Measurements from ENCODE around the gene IL11RA. TPM values are rescaled to one million over a fixed set of nuclear protein-coding genes. Genes with fewer than 3 reads are reported as not detected.

The IL11RA gene
- polyA plus RNA-seq, 3 donors from 2014 or later, result 2.9 to 14.0 (median 5.0) TPM

- peak; percentile 32 to 44 (median 39) for DNase-seq
- Mint-ChIP-seq H3K4me3 (peak overlapping the region in 3 of 5 donors; percentile 21 to 46 (median 34)), H3K27ac (peak overlapping the region in 2 of 6 donors; percentile 70), H3K4me1 (peaks cover 32 to 38% of the 10 kb centered on the region in 2 donors), H3K9me3 (peaks cover 0 to 2% (median 0%) of the 10 kb centered on the region in 6 donors), H3K27me3 (ENCODE audit: low read depth in 3 of 3) (peaks cover 27 to 46% (median 35%) of the 10 kb centered on the region in 3 donors), H3K36me3 (peaks cover 3 to 4% (median 4%) of the 10 kb centered on the region in 3 donors)
Measured at GRCh38 chr9:34623374-34624235, 28.4 kb upstream of the IL11RA start.

DNA sequence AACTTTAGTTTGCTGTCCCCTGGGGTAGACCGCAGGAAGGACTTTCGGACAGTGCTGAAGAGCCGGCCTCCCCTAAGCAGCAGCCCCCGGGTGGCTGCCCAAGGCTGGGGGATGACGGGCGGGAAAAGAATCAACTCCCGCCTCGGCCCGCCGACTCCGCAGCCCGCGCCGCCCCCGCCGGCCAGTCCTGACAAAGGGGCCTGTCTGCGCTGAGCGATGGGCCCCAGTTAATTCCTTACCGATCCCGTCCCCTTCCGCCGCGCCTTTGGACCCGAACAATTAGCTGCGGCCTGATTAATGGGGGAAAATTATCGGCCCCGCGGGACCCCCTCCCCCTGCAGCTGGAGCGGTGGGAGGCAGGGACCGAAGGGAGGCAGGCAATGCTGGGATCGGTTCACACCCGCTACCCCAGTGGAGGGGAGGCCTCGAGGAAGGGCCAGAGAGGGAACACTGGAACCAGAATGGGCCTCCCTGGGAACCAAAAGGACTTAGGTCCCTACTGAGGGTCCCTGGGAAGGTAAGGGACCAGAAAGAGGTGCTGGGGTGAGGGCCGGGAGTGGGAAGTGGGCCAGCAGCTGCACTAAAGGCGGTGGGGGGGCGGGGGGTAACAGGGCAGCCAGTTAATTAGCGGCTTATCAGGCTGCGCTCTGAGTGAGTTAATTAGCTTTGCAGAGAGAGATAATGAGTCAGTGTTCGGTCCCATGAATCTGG lies 27.4 kb upstream of the IL11RA start:
- Mint-ChIP-seq H3K27me3 (ENCODE audit: low read depth in 3 of 3) (peaks cover 34 to 52% (median 35%) of the 10 kb centered on the region in 3 donors), H3K4me3 (no peak overlapping the region), H3K9me3 (peaks cover 0 to 2% (median 0%) of the 10 kb centered on the region in 6 donors), H3K36me3 (peaks cover 4 to 5% (median 5%) of the 10 kb centered on the region in 3 donors), H3K4me1 (peaks cover 31 to 35% of the 10 kb centered on the region in 2 donors), H3K27ac (no peak overlapping the region)
- no peak for DNase-seq

DNA sequence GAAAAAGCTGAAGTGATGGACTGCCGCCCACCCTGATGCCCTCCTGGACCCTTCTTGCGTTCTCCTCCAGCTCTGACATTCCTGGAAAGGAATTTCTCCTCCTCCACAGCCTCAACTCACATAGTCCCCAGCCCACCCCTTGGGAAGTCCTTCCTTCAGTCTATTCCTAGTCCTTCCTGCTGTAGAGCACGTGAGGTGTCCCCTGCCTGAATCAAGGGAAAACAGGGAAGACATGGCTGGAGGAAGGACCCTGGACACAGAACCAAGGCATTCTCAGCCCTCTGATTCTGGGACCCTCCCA lies 26.8 kb upstream of the IL11RA start:
- peaks cover 4 to 5% (median 5%) of the 10 kb centered on the region in 3 donors for H3K36me3 Mint-ChIP-seq
- DNase-seq, result no peak
- peaks cover 35 to 56% (median 36%) of the 10 kb centered on the region in 3 donors for H3K27me3 Mint-ChIP-seq (ENCODE audit: low read depth in 3 of 3)
- no peak overlapping the region for H3K4me3 Mint-ChIP-seq
- H3K27ac Mint-ChIP-seq, result no peak overlapping the region
- peaks cover 0 to 2% (median 0%) of the 10 kb centered on the region in 6 donors for H3K9me3 Mint-ChIP-seq
- peaks cover 26 to 30% of the 10 kb centered on the region in 2 donors for H3K4me1 Mint-ChIP-seq

DNA sequence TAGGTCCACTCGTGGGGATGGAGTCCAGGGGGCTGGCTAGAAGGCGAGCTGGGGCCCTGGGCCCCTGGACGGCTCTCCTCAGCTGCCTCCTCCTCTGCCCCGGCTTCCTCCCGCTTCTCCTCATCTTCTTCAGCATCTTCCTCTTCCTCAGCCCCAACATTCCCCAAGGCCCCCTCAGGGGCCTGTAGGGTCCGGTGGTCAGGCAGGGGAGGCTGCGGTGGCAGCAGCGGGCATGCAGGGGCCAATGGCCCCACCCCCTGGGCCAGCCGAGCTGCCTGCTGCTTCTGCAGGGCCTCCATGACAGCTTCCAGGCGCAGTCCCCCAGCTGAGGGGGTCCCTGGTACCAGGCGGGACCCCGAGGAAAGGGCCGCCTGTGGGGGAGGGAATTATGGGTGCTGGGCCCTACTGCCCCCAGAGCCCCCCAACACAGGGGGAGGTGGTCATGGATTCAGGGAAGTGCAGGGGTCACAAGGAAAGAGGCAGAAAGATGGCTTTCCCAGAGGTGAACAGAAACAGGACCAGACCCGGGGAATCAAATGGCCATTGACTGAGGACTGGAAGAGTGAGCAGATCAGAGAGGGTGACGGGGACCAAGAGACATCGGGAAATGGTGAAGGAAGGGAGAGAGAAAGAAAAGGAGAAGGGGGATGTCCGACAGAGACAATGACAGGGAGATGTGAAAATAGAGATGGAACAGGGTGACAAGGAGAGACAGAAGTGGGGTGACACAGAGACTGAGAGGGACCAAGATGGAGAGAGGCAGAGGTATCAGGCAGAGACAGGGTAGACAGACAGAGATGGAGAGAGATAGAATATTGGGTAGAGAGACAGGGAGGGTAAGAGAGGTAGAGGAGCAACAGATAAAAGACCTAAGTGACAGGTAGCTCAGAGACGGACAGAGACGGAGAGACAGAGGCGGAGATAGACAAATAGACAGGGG lies 24.0 kb upstream of the IL11RA start:
- H3K27ac Mint-ChIP-seq, result peak overlapping the region in 2 of 6 donors; percentile 10 to 58
- H3K9me3 Mint-ChIP-seq, result peaks cover 0 to 2% (median 0%) of the 10 kb centered on the region in 6 donors
- H3K27me3 Mint-ChIP-seq (ENCODE audit: low read depth in 3 of 3), result peaks cover 30 to 46% (median 37%) of the 10 kb centered on the region in 3 donors
- peak overlapping the region; percentile 79 to 92 (median 87) for H3K4me3 Mint-ChIP-seq
- peaks cover 4 to 5% (median 5%) of the 10 kb centered on the region in 3 donors for H3K36me3 Mint-ChIP-seq
- peaks cover 16 to 17% of the 10 kb centered on the region in 2 donors for H3K4me1 Mint-ChIP-seq
- no peak for DNase-seq

DNA sequence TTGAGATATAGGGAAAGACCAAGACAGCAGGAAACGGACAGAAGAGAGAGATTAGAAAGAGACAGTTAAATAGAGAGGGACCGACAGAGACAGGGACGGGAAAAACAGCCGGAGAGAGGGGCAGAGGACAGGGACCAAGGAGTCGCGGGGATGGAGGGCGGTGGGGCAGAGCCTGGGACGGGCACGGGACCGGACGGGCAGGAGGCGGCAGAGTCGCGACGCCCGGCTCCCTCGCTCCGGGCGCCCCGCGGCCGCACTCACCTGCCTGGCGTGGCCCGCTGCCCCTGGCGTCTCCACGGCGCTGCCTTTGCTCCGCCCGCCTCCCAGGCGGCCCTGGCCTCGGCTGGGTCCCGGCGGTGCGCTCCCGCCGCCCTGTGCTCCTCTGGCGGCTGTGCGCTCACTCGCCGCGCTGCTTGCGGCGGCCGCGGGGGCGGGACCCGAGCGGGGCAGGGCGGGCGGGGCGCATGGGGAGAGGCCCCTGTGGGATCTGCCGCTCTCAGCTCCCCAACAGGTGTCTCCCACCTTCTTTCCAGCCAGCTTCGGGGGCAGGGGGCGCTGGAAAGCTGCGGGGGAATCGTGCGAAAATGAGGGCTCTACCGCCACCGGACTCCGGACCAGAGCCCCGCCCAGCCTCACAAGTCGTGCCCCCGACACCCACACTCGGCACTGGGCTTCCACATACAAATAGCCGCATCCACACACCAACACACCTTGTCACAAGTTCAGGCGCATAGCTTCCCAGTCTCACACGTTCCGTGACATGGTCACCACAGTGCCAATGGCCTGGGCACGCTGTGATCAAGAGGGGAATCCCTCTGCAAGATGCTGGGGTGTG lies 23.1 kb upstream of the IL11RA start, which contains the start of gene ARID3C:
Gene ARID3C, minus strand, starts transcription at position 411 of the 835 bp plus-strand sequence. CDS start 1,052 bp downstream, outside the sequence.
- Mint-ChIP-seq H3K4me3 (peak within 1 kb of the TSS; percentile 82 to 92 (median 88)), H3K9me3 (no peaks in the 10 kb centered on the region), H3K27me3 (ENCODE audit: low read depth in 3 of 3) (peaks cover 26 to 40% (median 34%) of the 10 kb centered on the region in 3 donors), H3K27ac (peak within 1 kb of the TSS in 2 of 6 donors; percentile 35 to 58), H3K36me3 (peaks cover 4 to 6% (median 5%) of the 10 kb centered on the region in 3 donors), H3K4me1 (peaks cover 14 to 19% of the 10 kb centered on the region in 2 donors)
- DNase-seq, result peak; percentile 20 to 39 (median 37)

- peak overlapping the region in 1 of 6 donors; percentile 35 for H3K27ac Mint-ChIP-seq
- peaks cover 18 to 24% of the 10 kb centered on the region in 2 donors for H3K4me1 Mint-ChIP-seq
- H3K9me3 Mint-ChIP-seq, result no peaks in the 10 kb centered on the region
- peaks cover 24 to 36% (median 32%) of the 10 kb centered on the region in 3 donors for H3K27me3 Mint-ChIP-seq (ENCODE audit: low read depth in 3 of 3)
- no peak for DNase-seq
- peak overlapping the region; percentile 73 to 88 (median 83) for H3K4me3 Mint-ChIP-seq
- peaks cover 4 to 8% (median 5%) of the 10 kb centered on the region in 3 donors for H3K36me3 Mint-ChIP-seq
Measured at GRCh38 chr9:34629491-34629808, 22.5 kb upstream of the IL11RA start.

- no peak for DNase-seq
- Mint-ChIP-seq H3K27ac (peak overlapping the region in 1 of 6 donors; percentile 20), H3K4me1 (peaks cover 20 to 28% of the 10 kb centered on the region in 2 donors), H3K27me3 (ENCODE audit: low read depth in 3 of 3) (peaks cover 19 to 30% (median 28%) of the 10 kb centered on the region in 3 donors), H3K4me3 (peak overlapping the region in 4 of 5 donors; percentile 21 to 61 (median 37)), H3K36me3 (peaks cover 4 to 8% (median 5%) of the 10 kb centered on the region in 3 donors), H3K9me3 (no peaks in the 10 kb centered on the region)
Measured at GRCh38 chr9:34630402-34631154, 21.4 kb upstream of the IL11RA start.

- DNase-seq, result no peak
- H3K27ac Mint-ChIP-seq, result no peak overlapping the region
- H3K4me1 Mint-ChIP-seq, result peaks cover 35 to 48% of the 10 kb centered on the region in 2 donors
- peaks cover 4 to 8% (median 5%) of the 10 kb centered on the region in 3 donors for H3K36me3 Mint-ChIP-seq
- H3K4me3 Mint-ChIP-seq, result no peak overlapping the region
- peaks cover 6 to 29% (median 20%) of the 10 kb centered on the region in 3 donors for H3K27me3 Mint-ChIP-seq (ENCODE audit: low read depth in 3 of 3)
- H3K9me3 Mint-ChIP-seq, result no peaks in the 10 kb centered on the region
Measured at GRCh38 chr9:34633166-34633565, 18.8 kb upstream of the IL11RA start.

- DNase-seq, result peak; percentile 73 to 77 (median 73)
- peak overlapping the region in 3 of 5 donors; percentile 6 to 40 (median 29) for H3K4me3 Mint-ChIP-seq
- peaks cover 37 to 49% of the 10 kb centered on the region in 2 donors for H3K4me1 Mint-ChIP-seq
- H3K27ac Mint-ChIP-seq, result peak overlapping the region in 3 of 6 donors; percentile 17 to 37 (median 34)
- H3K36me3 Mint-ChIP-seq, result peaks cover 0 to 3% (median 0%) of the 10 kb centered on the region in 3 donors
- H3K9me3 Mint-ChIP-seq, result no peaks in the 10 kb centered on the region
- H3K27me3 Mint-ChIP-seq (ENCODE audit: low read depth in 3 of 3), result peaks cover 1 to 26% (median 14%) of the 10 kb centered on the region in 3 donors
Measured at GRCh38 chr9:34633851-34634550, 18.0 kb upstream of the IL11RA start.

GRCh38 chr9:34634551-34635248 lies 17.3 kb upstream of the IL11RA start:
- no peak for DNase-seq
- no peaks in the 10 kb centered on the region for H3K9me3 Mint-ChIP-seq
- peak overlapping the region in 1 of 5 donors; percentile 18 for H3K4me3 Mint-ChIP-seq
- peaks cover 0 to 3% (median 0%) of the 10 kb centered on the region in 3 donors for H3K36me3 Mint-ChIP-seq
- H3K4me1 Mint-ChIP-seq, result peaks cover 32 to 44% of the 10 kb centered on the region in 2 donors
- H3K27me3 Mint-ChIP-seq (ENCODE audit: low read depth in 3 of 3), result peaks cover 1 to 19% (median 10%) of the 10 kb centered on the region in 3 donors
- no peak overlapping the region for H3K27ac Mint-ChIP-seq

DNA sequence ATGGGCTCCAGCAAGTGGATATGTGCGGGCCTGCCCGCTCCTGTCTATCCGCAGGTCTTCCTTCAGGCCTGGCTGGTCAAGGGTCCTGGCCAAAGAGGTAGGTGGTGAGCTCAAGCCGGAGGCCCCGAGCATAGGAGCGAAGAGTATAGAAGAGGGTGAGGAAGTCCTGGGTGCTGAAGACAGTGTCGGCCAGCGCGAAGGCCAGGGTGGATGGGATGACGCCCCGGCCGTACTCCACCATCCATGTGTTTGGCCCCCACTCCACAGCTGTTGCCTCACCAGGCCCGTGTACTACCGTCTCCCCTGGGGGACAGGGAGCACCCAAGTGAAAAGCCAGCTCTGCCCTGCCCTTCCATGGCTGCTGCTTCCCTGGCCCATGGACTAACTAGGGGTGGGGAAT lies 16.4 kb upstream of the IL11RA start:
- peaks cover 32 to 44% of the 10 kb centered on the region in 2 donors for H3K4me1 Mint-ChIP-seq
- H3K27ac Mint-ChIP-seq, result no peak overlapping the region
- peak overlapping the region in 4 of 5 donors; percentile 26 to 53 (median 37) for H3K4me3 Mint-ChIP-seq
- no peak for DNase-seq
- H3K27me3 Mint-ChIP-seq (ENCODE audit: low read depth in 3 of 3), result peaks cover 0 to 12% (median 3%) of the 10 kb centered on the region in 3 donors
- peaks cover 0 to 3% (median 0%) of the 10 kb centered on the region in 3 donors for H3K36me3 Mint-ChIP-seq
- H3K9me3 Mint-ChIP-seq, result no peaks in the 10 kb centered on the region

Data from immature natural killer cell (primary cell).